SK-N-SH (cell line): Measurements from ENCODE around the gene FBN2.

Experiments
- EP300 ChIP-seq, 2 experiments: IDR thresholded peaks; 2 replicates each; pipeline versions ENCODE4 v1.4.0 to v1.6.1; 2012; ENCODE audit warnings: borderline replicate concordance in 1 of 2, low read depth in 1 of 2, low read length in 1 of 2
- POLR2AphosphoS5 ChIP-seq: IDR thresholded peaks from 2 replicates; pipeline ENCODE4 v1.6.1; 2012; ENCODE audit warnings: low read depth, low read length
- SIN3A ChIP-seq: IDR thresholded peaks from 2 replicates; pipeline ENCODE4 v1.6.1; 2012; ENCODE audit warnings: low read depth, mild to moderate bottlenecking, low read length, moderate library complexity, borderline replicate concordance
- SMC3 ChIP-seq: IDR thresholded peaks from 2 replicates; pipeline ENCODE4 v1.6.1; 2012; ENCODE audit warnings: low read depth, low read length, improper control_type of control experiment
- TF ChIP-seq, protein P1 (sequence below): fragments of 200-600 bp; sonication (generic); IDR thresholded peaks from 2 replicates; pipeline ENCODE4 v1.6.1; 2017; ENCODE audit warnings: antibody characterized with exemption, mild to moderate bottlenecking, moderate library complexity
- TF ChIP-seq, protein P2 (sequence below): fragments of 150-350 bp; IDR thresholded peaks from 2 replicates; pipeline ENCODE4 v1.6.1; 2017; ENCODE audit warnings: antibody characterized with exemption, low read length, low read depth, borderline replicate concordance
- TF ChIP-seq, protein P3 (sequence below): IDR thresholded peaks from 2 replicates; pipeline ENCODE4 v1.4.0; 2012; ENCODE audit warnings: low read depth

DNA sequence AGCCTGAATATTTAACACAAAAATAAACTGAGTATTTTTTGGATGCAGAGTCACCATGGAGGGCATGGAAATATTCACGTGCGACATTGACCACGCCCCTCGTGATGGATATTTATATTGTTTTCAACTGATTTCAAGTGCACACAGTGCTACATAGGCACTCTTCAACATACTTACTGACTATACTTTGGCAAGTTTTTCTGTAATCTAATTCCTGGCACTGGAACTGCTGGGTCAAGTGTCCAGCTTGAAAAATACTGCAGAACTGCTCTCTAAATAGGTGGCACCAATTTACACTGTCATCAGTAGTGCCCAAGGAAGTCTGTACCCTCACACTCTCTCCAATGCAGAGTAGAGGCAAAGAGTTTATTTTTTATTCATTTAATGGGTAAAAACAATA is 65.1 kb downstream of the FBN2 start:
- TF ChIP-seq SIN3A = no peak
- TF ChIP-seq, protein P1, sequence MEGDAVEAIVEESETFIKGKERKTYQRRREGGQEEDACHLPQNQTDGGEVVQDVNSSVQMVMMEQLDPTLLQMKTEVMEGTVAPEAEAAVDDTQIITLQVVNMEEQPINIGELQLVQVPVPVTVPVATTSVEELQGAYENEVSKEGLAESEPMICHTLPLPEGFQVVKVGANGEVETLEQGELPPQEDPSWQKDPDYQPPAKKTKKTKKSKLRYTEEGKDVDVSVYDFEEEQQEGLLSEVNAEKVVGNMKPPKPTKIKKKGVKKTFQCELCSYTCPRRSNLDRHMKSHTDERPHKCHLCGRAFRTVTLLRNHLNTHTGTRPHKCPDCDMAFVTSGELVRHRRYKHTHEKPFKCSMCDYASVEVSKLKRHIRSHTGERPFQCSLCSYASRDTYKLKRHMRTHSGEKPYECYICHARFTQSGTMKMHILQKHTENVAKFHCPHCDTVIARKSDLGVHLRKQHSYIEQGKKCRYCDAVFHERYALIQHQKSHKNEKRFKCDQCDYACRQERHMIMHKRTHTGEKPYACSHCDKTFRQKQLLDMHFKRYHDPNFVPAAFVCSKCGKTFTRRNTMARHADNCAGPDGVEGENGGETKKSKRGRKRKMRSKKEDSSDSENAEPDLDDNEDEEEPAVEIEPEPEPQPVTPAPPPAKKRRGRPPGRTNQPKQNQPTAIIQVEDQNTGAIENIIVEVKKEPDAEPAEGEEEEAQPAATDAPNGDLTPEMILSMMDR = no peak
- no peak for TF ChIP-seq POLR2AphosphoS5
- TF ChIP-seq, protein P2, sequence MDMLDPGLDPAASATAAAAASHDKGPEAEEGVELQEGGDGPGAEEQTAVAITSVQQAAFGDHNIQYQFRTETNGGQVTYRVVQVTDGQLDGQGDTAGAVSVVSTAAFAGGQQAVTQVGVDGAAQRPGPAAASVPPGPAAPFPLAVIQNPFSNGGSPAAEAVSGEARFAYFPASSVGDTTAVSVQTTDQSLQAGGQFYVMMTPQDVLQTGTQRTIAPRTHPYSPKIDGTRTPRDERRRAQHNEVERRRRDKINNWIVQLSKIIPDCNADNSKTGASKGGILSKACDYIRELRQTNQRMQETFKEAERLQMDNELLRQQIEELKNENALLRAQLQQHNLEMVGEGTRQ = no peak
- no peak for TF ChIP-seq SMC3
- no peak for TF ChIP-seq EP300 (IDR thresholded peaks at IDR 0.05; ENCODE audit: borderline replicate concordance in 1 of 2, low read depth in 1 of 2, low read length in 1 of 2)
- TF ChIP-seq, protein P3, sequence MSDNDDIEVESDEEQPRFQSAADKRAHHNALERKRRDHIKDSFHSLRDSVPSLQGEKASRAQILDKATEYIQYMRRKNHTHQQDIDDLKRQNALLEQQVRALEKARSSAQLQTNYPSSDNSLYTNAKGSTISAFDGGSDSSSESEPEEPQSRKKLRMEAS = no peak
